Bronchial epithelial cell (primary cell): ENCODE measurements around the gene SDCBP2. TPM values are rescaled to one million over a fixed set of nuclear protein-coding genes. Genes with fewer than 3 reads are reported as not detected.

Experiments used
- DNase-seq: peaks from one replicate; pipeline ENCODE4 v3.0.0-alpha.2; 2010; ENCODE audit warnings: low read depth
- FAIRE-seq: peaks from 2 replicates; lab custom pipeline; 2011; peaks lifted over from hg19 to GRCh38; lab: Jason Lieb, UNC
- H3K27me3 ChIP-seq: 2 replicates; pipeline ENCODE4 v1.5.1; 2011; ENCODE audit warnings: low read length; ENCODE audit not compliant: control insufficient read depth, insufficient read depth
- H3K36me3 ChIP-seq: 2 replicates; pipeline ENCODE4 v1.5.1; 2011; ENCODE audit warnings: low read length; ENCODE audit not compliant: control insufficient read depth, insufficient read depth
- H3K4me3 ChIP-seq: 2 replicates; pipeline ENCODE4 v1.5.1; 2011; ENCODE audit warnings: mild to moderate bottlenecking, low read depth, low read length, control low read depth
- total RNA-seq: library from RNA; depleted of rRNA; stranded (reverse); fragments of >200 nt; gene quantifications from 2 replicates; pipeline ENCODE4 v1.2.1, GENCODE V29; 2014
- TF ChIP-seq, protein P1 (sequence below): IDR thresholded peaks from 2 replicates; pipeline ENCODE4 v1.5.1; 2011; ENCODE audit warnings: mild to moderate bottlenecking, moderate library complexity, low read length, control low read depth, inconsistent platforms; ENCODE audit not compliant: insufficient read depth, severe bottlenecking

The SDCBP2 gene
- total RNA-seq, 1 donor from 2014 or later: 96.4 TPM

- no peaks in the 10 kb centered on the region for H3K27me3 ChIP-seq
Measured at GRCh38 chr20:1321654-1321939, 7.3 kb downstream of the SDCBP2 start.

DNA sequence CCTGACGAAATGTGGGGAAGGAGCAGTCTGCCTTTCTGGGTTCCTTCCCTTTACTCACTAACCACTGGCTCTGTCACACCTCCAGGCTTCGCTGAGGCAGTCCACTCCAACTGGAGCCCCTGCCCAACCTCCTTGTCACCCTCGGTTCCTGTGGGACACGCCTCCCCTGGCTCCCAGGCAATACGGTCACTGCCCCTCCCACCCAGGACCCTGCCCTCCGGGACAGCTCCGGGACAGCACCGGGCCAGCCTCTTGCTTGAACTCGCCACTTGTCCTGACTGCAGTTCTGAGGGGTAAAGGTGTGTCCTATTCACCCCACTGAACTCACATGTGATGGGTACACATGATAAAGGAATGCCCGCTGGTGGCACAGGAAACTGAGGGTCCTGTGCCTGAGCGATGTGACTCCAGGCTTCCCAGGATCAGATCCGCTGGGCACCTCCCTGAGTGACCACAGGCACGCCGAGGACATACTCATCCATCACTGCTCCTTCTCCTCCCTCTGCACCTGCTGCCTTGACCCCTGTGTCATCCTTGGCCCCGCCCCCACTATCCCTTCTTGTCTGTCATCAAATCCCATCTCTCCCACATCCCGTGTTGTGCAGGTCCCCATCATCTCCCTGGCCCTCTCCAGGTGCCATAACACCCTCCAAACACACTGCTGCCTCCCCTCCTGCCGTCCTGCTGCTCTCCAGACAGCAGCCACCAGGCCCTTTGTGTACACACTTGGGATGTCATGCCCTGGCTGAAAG is 7.9 kb downstream of the SDCBP2 start:
- Histone ChIP-seq H3K4me3 (no peak overlapping the region), H3K36me3 (peaks cover 9% of the 10 kb centered on the region), H3K27me3 (no peaks in the 10 kb centered on the region)
- FAIRE-seq: no peak
- TF ChIP-seq, protein P1, sequence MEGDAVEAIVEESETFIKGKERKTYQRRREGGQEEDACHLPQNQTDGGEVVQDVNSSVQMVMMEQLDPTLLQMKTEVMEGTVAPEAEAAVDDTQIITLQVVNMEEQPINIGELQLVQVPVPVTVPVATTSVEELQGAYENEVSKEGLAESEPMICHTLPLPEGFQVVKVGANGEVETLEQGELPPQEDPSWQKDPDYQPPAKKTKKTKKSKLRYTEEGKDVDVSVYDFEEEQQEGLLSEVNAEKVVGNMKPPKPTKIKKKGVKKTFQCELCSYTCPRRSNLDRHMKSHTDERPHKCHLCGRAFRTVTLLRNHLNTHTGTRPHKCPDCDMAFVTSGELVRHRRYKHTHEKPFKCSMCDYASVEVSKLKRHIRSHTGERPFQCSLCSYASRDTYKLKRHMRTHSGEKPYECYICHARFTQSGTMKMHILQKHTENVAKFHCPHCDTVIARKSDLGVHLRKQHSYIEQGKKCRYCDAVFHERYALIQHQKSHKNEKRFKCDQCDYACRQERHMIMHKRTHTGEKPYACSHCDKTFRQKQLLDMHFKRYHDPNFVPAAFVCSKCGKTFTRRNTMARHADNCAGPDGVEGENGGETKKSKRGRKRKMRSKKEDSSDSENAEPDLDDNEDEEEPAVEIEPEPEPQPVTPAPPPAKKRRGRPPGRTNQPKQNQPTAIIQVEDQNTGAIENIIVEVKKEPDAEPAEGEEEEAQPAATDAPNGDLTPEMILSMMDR: no peak
- no peak for DNase-seq

More at GRCh38 chr20:1321654-1321939, 7.3 kb downstream of the SDCBP2 start:
- no peak for DNase-seq
- peaks cover 9% of the 10 kb centered on the region for H3K36me3 ChIP-seq
- TF ChIP-seq, protein P1: no peak
- no peak overlapping the region for H3K4me3 ChIP-seq
- FAIRE-seq: no peak

DNA sequence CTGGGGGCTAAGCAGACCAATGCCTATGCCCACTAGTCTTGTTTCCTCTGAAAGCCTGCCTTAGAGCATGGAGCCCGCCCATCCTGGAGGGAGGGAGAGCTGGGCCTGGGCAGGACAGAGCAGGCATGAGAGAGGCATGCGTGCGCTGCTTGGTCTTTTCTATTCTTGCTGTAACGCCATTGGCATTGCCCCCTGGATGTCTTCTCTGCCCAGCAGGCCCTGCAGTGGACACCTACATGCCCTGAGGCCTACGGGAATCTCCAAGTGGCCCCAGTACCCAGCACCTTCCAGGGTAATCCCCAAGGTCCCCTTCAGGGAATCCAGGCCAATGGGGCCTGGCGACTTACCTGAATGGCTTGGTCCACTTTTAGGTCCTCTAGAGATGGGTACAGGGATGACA is 8.9 kb downstream of the SDCBP2 start:
- TF ChIP-seq, protein P1: no peak
- H3K27me3 ChIP-seq: no peaks in the 10 kb centered on the region
- no peak for DNase-seq
- no peak for FAIRE-seq
- peaks cover 9% of the 10 kb centered on the region for H3K36me3 ChIP-seq
- no peak overlapping the region for H3K4me3 ChIP-seq

- no peak for DNase-seq
- Histone ChIP-seq H3K27me3 (no peaks in the 10 kb centered on the region), H3K4me3 (no peak overlapping the region), H3K36me3 (peaks cover 9% of the 10 kb centered on the region)
- no peak for FAIRE-seq
- TF ChIP-seq, protein P1: no peak
Measured at GRCh38 chr20:1319462-1319861, 9.5 kb downstream of the SDCBP2 start.

DNA sequence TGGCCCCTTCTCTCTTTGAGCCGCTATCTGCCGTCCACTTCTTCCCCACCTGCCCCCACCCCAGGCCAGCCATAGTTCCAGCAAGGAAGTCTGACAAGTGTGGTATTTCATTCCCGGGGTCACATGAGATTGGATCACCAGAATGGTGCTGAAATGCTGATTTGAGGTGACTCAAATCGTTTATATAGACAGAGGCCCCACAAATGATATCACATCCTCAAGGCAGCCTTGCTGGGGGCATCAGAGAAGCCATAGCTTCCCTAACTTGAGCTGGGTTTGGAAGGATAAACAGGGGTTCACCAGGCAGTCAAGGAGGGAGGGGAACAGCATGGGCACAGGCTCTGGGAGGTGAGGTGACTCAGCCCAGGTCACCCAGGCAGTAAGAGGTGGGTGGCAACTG is 9.9 kb downstream of the SDCBP2 start:
- FAIRE-seq (no peak), DNase-seq (no peak)
- H3K4me3 ChIP-seq: no peak overlapping the region
- H3K36me3 ChIP-seq: peaks cover 9% of the 10 kb centered on the region
- TF ChIP-seq, protein P1: no peak
- no peaks in the 10 kb centered on the region for H3K27me3 ChIP-seq
